HG02623 (cell line): Measurements from ENCODE around the gene YBX2.
A peak's percentile ranks its signal among the peaks of the same experiment; 100 is the strongest.

Source experiments
- ATAC-seq: cut with Tn5 transposase; IDR thresholded peaks from one replicate; pipeline ENCODE4 v1.9.1; 2021; ENCODE audit warnings: moderate library complexity; ENCODE audit not compliant: unreplicated experiment

Gene YBX2

GRCh38 chr17:7279448-7279847 is 15.0 kb downstream of the YBX2 start:
- ATAC-seq = no peak

GRCh38 chr17:7266784-7267183 is 27.7 kb downstream of the YBX2 start:
- no peak for ATAC-seq

- no peak for ATAC-seq
Measured at GRCh38 chr17:7263801-7264078, 30.7 kb downstream of the YBX2 start.

GRCh38 chr17:7262935-7263800 is 31.3 kb downstream of the YBX2 start:
- ATAC-seq = no peak

GRCh38 chr17:7262192-7262934 is 32.1 kb downstream of the YBX2 start, which contains the start of gene CLDN7:
Gene CLDN7 (minus strand): TSS chr17:7262478. CDS start chr17:7262043, 435 bp downstream.
- no peak for ATAC-seq

GRCh38 chr17:7261379-7262191 is 32.9 kb downstream of the YBX2 start:
- ATAC-seq = no peak

- ATAC-seq = no peak
Measured at GRCh38 chr17:7260651-7261378, 33.6 kb downstream of the YBX2 start.

GRCh38 chr17:7260151-7260550 is 34.3 kb downstream of the YBX2 start:
- ATAC-seq = no peak

- no peak for ATAC-seq
Measured at GRCh38 chr17:7259555-7259889, 34.9 kb downstream of the YBX2 start.

- no peak for ATAC-seq
Measured at GRCh38 chr17:7258731-7259554, 35.5 kb downstream of the YBX2 start.

- no peak for ATAC-seq
Measured at GRCh38 chr17:7256766-7257456, 37.5 kb downstream of the YBX2 start.

- ATAC-seq = no peak
Measured at GRCh38 chr17:7254511-7254910, 39.9 kb downstream of the YBX2 start.

GRCh38 chr17:7253082-7253481 is 41.4 kb downstream of the YBX2 start:
- ATAC-seq = no peak

GRCh38 chr17:7252176-7253043 is 42.0 kb downstream of the YBX2 start, which contains the start of gene ELP5:
Gene ELP5 (plus strand): TSS chr17:7252215. CDS start chr17:7252551, 336 bp downstream.
- peak; percentile 40 for ATAC-seq

- ATAC-seq = peak; percentile 79
Measured at GRCh38 chr17:7251661-7252175, 42.7 kb downstream of the YBX2 start, which contains the start of gene CTDNEP1. Gene CTDNEP1 (minus strand): TSS chr17:7251734. CDS start chr17:7251296, 438 bp downstream.

GRCh38 chr17:7250695-7251627 is 43.5 kb downstream of the YBX2 start:
- no peak for ATAC-seq

- no peak for ATAC-seq
Measured at GRCh38 chr17:7249830-7250229, 44.6 kb downstream of the YBX2 start.
